ENCODE measurements around the gene GPC6. TPM values are rescaled to one million over a fixed set of nuclear protein-coding genes. Genes with fewer than 3 reads are reported as not detected.

Gene GPC6
- total RNA-seq, 4 donors from 2014 or later = 6.7 to 67.2 (median 11.1) TPM

DNA sequence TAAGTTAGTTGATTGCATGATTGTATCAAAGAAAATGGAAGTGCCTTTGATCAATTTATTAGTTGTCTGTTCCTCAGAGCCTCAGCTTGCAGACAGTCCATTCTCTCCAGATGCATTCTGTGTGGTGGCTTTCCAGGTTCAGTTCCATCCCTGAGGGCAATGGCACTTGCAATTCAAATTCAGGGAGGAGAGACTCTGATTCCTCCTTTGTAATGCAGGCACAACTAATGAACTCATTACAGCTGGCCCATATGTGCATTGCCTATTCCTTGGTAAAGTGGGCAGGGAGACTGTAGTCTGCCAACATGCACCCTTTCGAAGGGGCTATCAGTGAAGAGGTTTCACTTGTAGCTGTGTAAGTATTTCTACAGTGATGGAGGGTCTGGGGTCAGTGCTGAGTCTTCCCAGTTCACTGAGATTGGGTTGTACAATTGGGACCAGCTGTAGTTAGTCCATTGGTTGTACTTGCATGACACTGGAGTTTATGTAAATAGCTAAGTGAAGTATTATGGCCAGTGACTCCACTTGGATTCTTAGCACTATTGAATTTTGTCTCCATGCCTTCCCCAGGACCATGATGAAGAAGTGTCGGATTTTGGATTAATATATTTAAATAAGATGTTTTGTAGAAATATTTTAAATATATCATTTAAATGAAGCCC, 401.7 kb downstream of the GPC6 start:
- no peaks in the 10 kb centered on the region for H3K4me1 ChIP-seq
- TF ChIP-seq POLR2A (IDR thresholded peaks at IDR 0.05) = no peak
- TF ChIP-seq, protein P1, sequence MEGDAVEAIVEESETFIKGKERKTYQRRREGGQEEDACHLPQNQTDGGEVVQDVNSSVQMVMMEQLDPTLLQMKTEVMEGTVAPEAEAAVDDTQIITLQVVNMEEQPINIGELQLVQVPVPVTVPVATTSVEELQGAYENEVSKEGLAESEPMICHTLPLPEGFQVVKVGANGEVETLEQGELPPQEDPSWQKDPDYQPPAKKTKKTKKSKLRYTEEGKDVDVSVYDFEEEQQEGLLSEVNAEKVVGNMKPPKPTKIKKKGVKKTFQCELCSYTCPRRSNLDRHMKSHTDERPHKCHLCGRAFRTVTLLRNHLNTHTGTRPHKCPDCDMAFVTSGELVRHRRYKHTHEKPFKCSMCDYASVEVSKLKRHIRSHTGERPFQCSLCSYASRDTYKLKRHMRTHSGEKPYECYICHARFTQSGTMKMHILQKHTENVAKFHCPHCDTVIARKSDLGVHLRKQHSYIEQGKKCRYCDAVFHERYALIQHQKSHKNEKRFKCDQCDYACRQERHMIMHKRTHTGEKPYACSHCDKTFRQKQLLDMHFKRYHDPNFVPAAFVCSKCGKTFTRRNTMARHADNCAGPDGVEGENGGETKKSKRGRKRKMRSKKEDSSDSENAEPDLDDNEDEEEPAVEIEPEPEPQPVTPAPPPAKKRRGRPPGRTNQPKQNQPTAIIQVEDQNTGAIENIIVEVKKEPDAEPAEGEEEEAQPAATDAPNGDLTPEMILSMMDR (IDR thresholded peaks at IDR 0.05) = no peak
- no peak overlapping the region for H3K4me3 ChIP-seq
- no peaks in the 10 kb centered on the region for H3K27me3 ChIP-seq
- DNase-seq = no peak
- H3K36me3 ChIP-seq = no peaks in the 10 kb centered on the region
- intact Hi-C loops (cut with DNase I; ENCODE audit: low total_unique reads) = no loop called here
- H3K27ac ChIP-seq = no peak overlapping the region
- no peaks in the 10 kb centered on the region for H3K9me3 ChIP-seq

DNA sequence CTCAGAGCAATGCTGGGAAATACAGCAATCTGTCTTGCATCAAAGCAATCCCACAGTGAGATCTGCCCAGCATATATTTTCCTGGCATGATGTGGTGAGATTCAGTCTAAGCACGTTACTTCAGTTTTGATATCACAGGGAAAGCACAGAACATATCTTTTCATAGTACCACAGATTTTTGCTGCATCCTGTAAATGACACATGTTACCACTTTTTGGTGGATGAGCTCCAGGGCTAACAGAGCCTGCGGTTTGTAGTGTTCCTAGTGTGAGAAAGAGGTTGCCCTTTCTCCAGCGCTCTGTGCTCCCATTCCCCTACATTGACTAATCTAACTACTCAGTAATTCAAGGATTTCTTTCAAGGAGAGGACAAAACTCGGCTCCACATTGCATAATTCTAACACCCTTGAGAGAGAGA, 409.0 kb downstream of the GPC6 start:
- TF ChIP-seq, protein P1 (IDR thresholded peaks at IDR 0.05) = no peak
- TF ChIP-seq POLR2A (IDR thresholded peaks at IDR 0.05) = no peak
- Histone ChIP-seq H3K4me3 (no peak overlapping the region), H3K27me3 (no peaks in the 10 kb centered on the region), H3K36me3 (no peaks in the 10 kb centered on the region), H3K27ac (no peak overlapping the region), H3K4me1 (no peaks in the 10 kb centered on the region), H3K9me3 (no peaks in the 10 kb centered on the region)
- DNase-seq = no peak
- intact Hi-C loops (cut with DNase I; ENCODE audit: low total_unique reads) = no loop called here

DNA sequence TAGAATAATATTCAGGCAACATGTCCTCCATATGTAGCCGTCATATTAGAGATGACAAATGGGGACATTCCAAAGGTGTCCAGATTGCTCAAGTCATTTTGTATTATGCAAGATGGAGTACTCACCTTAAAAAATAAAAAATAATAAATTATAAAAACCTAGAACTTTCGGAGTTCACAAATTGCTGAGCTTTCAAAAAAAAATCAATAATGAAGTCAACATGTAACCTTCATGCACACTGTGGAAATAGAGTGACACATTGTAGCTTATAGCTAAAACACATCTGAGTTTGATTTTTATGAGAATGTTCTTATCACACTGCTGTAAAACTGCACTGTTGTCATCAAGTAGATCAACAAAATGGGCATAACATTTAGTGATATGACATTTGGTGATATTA, 411.2 kb downstream of the GPC6 start:
- Histone ChIP-seq H3K36me3 (no peaks in the 10 kb centered on the region), H3K27me3 (no peaks in the 10 kb centered on the region), H3K27ac (no peak overlapping the region), H3K9me3 (no peaks in the 10 kb centered on the region), H3K4me1 (no peaks in the 10 kb centered on the region), H3K4me3 (no peak overlapping the region)
- no peak for TF ChIP-seq POLR2A (IDR thresholded peaks at IDR 0.05)
- TF ChIP-seq, protein P1 (IDR thresholded peaks at IDR 0.05) = no peak
- intact Hi-C loops (cut with DNase I; ENCODE audit: low total_unique reads) = no loop called here
- no peak for DNase-seq

DNA sequence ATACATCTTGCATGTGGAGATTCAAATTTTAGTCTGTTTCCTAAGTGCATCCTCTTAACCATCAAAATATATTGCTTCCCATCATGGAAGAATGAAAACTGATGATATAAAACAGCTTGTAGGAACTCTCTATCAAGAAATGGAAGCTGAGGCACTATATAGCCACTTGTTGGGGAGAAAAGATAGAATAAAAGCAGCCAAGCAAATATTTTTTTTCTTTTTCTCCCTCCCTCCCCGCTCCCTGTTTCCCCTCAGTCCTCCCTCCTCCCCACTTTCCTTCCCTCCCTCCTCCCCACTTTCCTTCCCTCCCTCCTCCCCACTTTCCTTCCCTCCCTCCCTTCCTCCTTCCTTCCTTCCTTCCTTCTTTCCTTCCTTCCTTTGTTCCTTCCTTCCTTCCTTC, 413.8 kb downstream of the GPC6 start:
- H3K4me1 ChIP-seq = no peaks in the 10 kb centered on the region
- intact Hi-C loops (cut with DNase I; ENCODE audit: low total_unique reads) = no loop called here
- no peaks in the 10 kb centered on the region for H3K36me3 ChIP-seq
- H3K27me3 ChIP-seq = no peaks in the 10 kb centered on the region
- TF ChIP-seq POLR2A (IDR thresholded peaks at IDR 0.05) = no peak
- TF ChIP-seq, protein P1 (IDR thresholded peaks at IDR 0.05) = no peak
- H3K9me3 ChIP-seq = no peaks in the 10 kb centered on the region
- no peak for DNase-seq
- no peak overlapping the region for H3K27ac ChIP-seq
- no peak overlapping the region for H3K4me3 ChIP-seq

DNA sequence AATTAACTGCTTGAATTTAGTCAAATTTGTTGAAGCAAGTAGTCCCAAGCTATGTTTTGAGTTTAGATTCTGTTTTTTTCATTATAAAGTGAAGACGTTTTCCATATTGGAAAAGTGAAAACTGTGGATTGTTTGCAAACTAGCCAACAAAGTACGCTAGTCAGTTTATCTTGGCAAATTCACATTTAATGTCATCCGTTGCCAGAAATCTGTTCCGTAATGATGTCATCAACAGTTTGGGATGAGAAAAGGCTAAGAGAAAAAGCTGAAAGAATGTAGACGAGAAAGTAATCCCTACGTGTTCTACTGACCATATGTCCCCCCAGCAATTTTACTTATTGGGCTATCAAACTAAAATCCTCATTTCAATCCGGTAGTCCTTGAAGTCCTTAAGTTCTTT, 419.6 kb downstream of the GPC6 start:
- Histone ChIP-seq H3K4me3 (no peak overlapping the region), H3K4me1 (no peaks in the 10 kb centered on the region), H3K9me3 (no peaks in the 10 kb centered on the region), H3K27me3 (no peaks in the 10 kb centered on the region), H3K36me3 (no peaks in the 10 kb centered on the region), H3K27ac (no peak overlapping the region)
- DNase-seq = no peak
- TF ChIP-seq, protein P1 (IDR thresholded peaks at IDR 0.05) = no peak
- no peak for TF ChIP-seq POLR2A (IDR thresholded peaks at IDR 0.05)
- intact Hi-C loops (cut with DNase I; ENCODE audit: low total_unique reads) = no loop called here

Measured in uterus (tissue), 4 donors.